Measurements from ENCODE around the gene PIGN.

The PIGN gene

GRCh38 chr18:62186774-62187542, at the start of gene PIGN, which contains the start of gene RELCH:
TSS of gene PIGN (minus strand) at chr18:62187056. CDS start at chr18:62161353, 25,703 bp downstream.
TSS of gene RELCH (plus strand) at chr18:62187255. CDS start at chr18:62187506, 251 bp downstream.
- DNase-seq: peak; percentile 99

GRCh38 chr18:62236252-62236651, 49.4 kb upstream of the PIGN start:
- DNase-seq: no peak

GRCh38 chr18:62226047-62226446, 39.2 kb upstream of the PIGN start:
- DNase-seq: no peak

GRCh38 chr18:62224229-62224628, 37.4 kb upstream of the PIGN start:
- DNase-seq: no peak

GRCh38 chr18:62214790-62215189, 27.9 kb upstream of the PIGN start:
- DNase-seq: no peak

GRCh38 chr18:62211325-62211828, 24.5 kb upstream of the PIGN start:
- no peak for DNase-seq

- DNase-seq: no peak
Measured at GRCh38 chr18:62210138-62210537, 23.3 kb upstream of the PIGN start.

- no peak for DNase-seq
Measured at GRCh38 chr18:62209046-62209445, 22.2 kb upstream of the PIGN start.

GRCh38 chr18:62206593-62206992, 19.7 kb upstream of the PIGN start:
- DNase-seq: no peak

- no peak for DNase-seq
Measured at GRCh38 chr18:62205824-62206223, 19.0 kb upstream of the PIGN start.

GRCh38 chr18:62201870-62202269, 15.0 kb upstream of the PIGN start:
- peak; percentile 50 for DNase-seq

- DNase-seq: no peak
Measured at GRCh38 chr18:62200121-62200914, 13.5 kb upstream of the PIGN start.

GRCh38 chr18:62199629-62200028, 12.8 kb upstream of the PIGN start:
- DNase-seq: no peak

GRCh38 chr18:62198259-62198658, 11.4 kb upstream of the PIGN start:
- no peak for DNase-seq

- no peak for DNase-seq
Measured at GRCh38 chr18:62196980-62197379, 10.1 kb upstream of the PIGN start.

- DNase-seq: no peak
Measured at GRCh38 chr18:62196079-62196478, 9.2 kb upstream of the PIGN start.

GRCh38 chr18:62189208-62189607, 2.4 kb upstream of the PIGN start:
- DNase-seq: no peak

- DNase-seq: peak; percentile 53
Measured at GRCh38 chr18:62187543-62188510, 971 bp upstream of the PIGN start.

GRCh38 chr18:62186499-62186773, 420 bp downstream of the PIGN start:
- peak; percentile 86 for DNase-seq

GRCh38 chr18:62183578-62184195, 3.2 kb downstream of the PIGN start:
- peak; percentile 75 for DNase-seq

- DNase-seq: no peak
Measured at GRCh38 chr18:62182220-62182619, 4.6 kb downstream of the PIGN start.

GRCh38 chr18:62179213-62179612, 7.6 kb downstream of the PIGN start:
- DNase-seq: peak; percentile 67
